WERI-Rb-1 (cell line): Measurements from ENCODE around the gene COL6A3.

Experiments
- DNase-seq: peaks from one replicate; pipeline ENCODE4 v3.0.0-alpha.2; 2020
- H3K27ac ChIP-seq: fragments of 250-450 bp; sonication (Bioruptor Pico); 2 replicates; pipeline ENCODE4 v1.5.1; 2020; ENCODE audit warnings: mild to moderate bottlenecking, moderate library complexity
- H3K27me3 ChIP-seq: fragments of 250-450 bp; sonication (Bioruptor Pico); 2 replicates; pipeline ENCODE4 v1.5.1; 2021; ENCODE audit warnings: mild to moderate bottlenecking, low read depth, moderate library complexity; ENCODE audit not compliant: insufficient read depth, severe bottlenecking
- H3K36me3 ChIP-seq: fragments of 250-450 bp; sonication (Bioruptor Pico); 2 replicates; pipeline ENCODE4 v1.5.1; 2020; ENCODE audit warnings: mild to moderate bottlenecking, moderate library complexity
- H3K4me3 ChIP-seq: 2 replicates; pipeline ENCODE4 v1.5.1; 2011; ENCODE audit warnings: low read depth, mild to moderate bottlenecking, control low read depth, low read length
- H3K9me3 ChIP-seq: fragments of 250-450 bp; sonication (Bioruptor Pico); 2 replicates; pipeline ENCODE4 v1.5.1; 2021; ENCODE audit warnings: mild to moderate bottlenecking, moderate library complexity; ENCODE audit not compliant: severe bottlenecking
- CTCF ChIP-seq: IDR thresholded peaks from 2 replicates; pipeline ENCODE4 v1.5.1; 2011; ENCODE audit warnings: low read depth, mild to moderate bottlenecking, control low read depth, inconsistent platforms, low read length

Gene COL6A3

GRCh38 chr2:237297421-237298150, 116.4 kb downstream of the COL6A3 start:
- no peak for TF ChIP-seq CTCF
- Histone ChIP-seq H3K27me3 (peaks cover 23% of the 10 kb centered on the region), H3K27ac (no peak overlapping the region), H3K36me3 (no peaks in the 10 kb centered on the region), H3K9me3 (no peaks in the 10 kb centered on the region), H3K4me3 (no peak overlapping the region)
- no peak for DNase-seq

GRCh38 chr2:237296756-237297155, 117.2 kb downstream of the COL6A3 start:
- Histone ChIP-seq H3K9me3 (no peaks in the 10 kb centered on the region), H3K36me3 (no peaks in the 10 kb centered on the region), H3K27me3 (peaks cover 30% of the 10 kb centered on the region), H3K4me3 (no peak overlapping the region), H3K27ac (no peak overlapping the region)
- TF ChIP-seq CTCF = no peak
- DNase-seq = no peak

GRCh38 chr2:237295889-237296480, 118.0 kb downstream of the COL6A3 start:
- no peak for TF ChIP-seq CTCF
- no peak overlapping the region for H3K27ac ChIP-seq

GRCh38 chr2:237294460-237294859, 119.5 kb downstream of the COL6A3 start:
- Histone ChIP-seq H3K4me3 (no peak overlapping the region), H3K27ac (no peak overlapping the region), H3K9me3 (no peaks in the 10 kb centered on the region), H3K36me3 (no peaks in the 10 kb centered on the region), H3K27me3 (peaks cover 51% of the 10 kb centered on the region)
- no peak for DNase-seq
- no peak for TF ChIP-seq CTCF

More at GRCh38 chr2:237295889-237296480, 118.0 kb downstream of the COL6A3 start:
- DNase-seq = no peak
- H3K36me3 ChIP-seq = no peaks in the 10 kb centered on the region
- H3K27me3 ChIP-seq = peaks cover 36% of the 10 kb centered on the region
- H3K9me3 ChIP-seq = no peaks in the 10 kb centered on the region
- H3K4me3 ChIP-seq = no peak overlapping the region

GRCh38 chr2:237293978-237294377, 120.0 kb downstream of the COL6A3 start:
- Histone ChIP-seq H3K27me3 (peaks cover 54% of the 10 kb centered on the region), H3K9me3 (no peaks in the 10 kb centered on the region), H3K36me3 (no peaks in the 10 kb centered on the region), H3K4me3 (no peak overlapping the region), H3K27ac (no peak overlapping the region)
- no peak for TF ChIP-seq CTCF
- DNase-seq = no peak
